Progenitor cell of endocrine pancreas (in vitro differentiated cells): ENCODE data around the gene CCDC141. TPM values are rescaled to one million over a fixed set of nuclear protein-coding genes. Genes with fewer than 3 reads are reported as not detected.

Experiments
- DNase-seq: peaks from one replicate; pipeline ENCODE4 v3.0.0; 2021; ENCODE audit warnings: low spot score; ENCODE audit not compliant: unreplicated experiment
- H3K27ac Mint-ChIP-seq: 2 replicates; pipeline ENCODE4 v1.8.0; 2021; ENCODE audit warnings: mild to moderate bottlenecking, moderate library complexity, mixed read lengths
- H3K27me3 Mint-ChIP-seq: 2 replicates; pipeline ENCODE4 v1.8.0; 2021; ENCODE audit warnings: mixed read lengths
- H3K36me3 Mint-ChIP-seq: 2 replicates; pipeline ENCODE4 v1.8.0; 2022; ENCODE audit warnings: mixed read lengths; ENCODE audit not compliant: insufficient read depth
- H3K4me1 Mint-ChIP-seq: 2 replicates; pipeline ENCODE4 v1.8.0; 2021; ENCODE audit warnings: low read depth, mixed read lengths
- H3K4me3 Mint-ChIP-seq: 2 replicates; pipeline ENCODE4 v1.8.0; 2021; ENCODE audit warnings: low read depth, mild to moderate bottlenecking, moderate library complexity, mixed read lengths
- H3K9me3 Mint-ChIP-seq: 2 replicates; pipeline ENCODE4 v1.8.0; 2021; ENCODE audit warnings: low read depth, mixed read lengths
- CTCF ChIP-seq: fragments of 200-600 bp; sonication (generic); IDR thresholded peaks from one replicate; pipeline ENCODE4 v1.5.0; 2021; ENCODE audit warnings: antibody characterized with exemption, mild to moderate bottlenecking; ENCODE audit not compliant: unreplicated experiment
- total RNA-seq: library from RNA; stranded (reverse); gene quantifications from 2 replicates; pipeline ENCODE4 v1.2.1, GENCODE V29; 2021

Gene CCDC141
- total RNA-seq, 1 donor from 2014 or later = 14.8 TPM

- Mint-ChIP-seq H3K4me1 (no peaks in the 10 kb centered on the region), H3K27me3 (no peaks in the 10 kb centered on the region), H3K9me3 (no peaks in the 10 kb centered on the region), H3K27ac (no peak overlapping the region), H3K36me3 (peaks cover 1% of the 10 kb centered on the region), H3K4me3 (no peak overlapping the region)
- no peak for DNase-seq
- TF ChIP-seq CTCF = no peak
Observed at GRCh38 chr2:178946494-178946893, 103.4 kb downstream of the CCDC141 start.

- TF ChIP-seq CTCF = no peak
- DNase-seq = no peak
- H3K4me3 Mint-ChIP-seq = no peak overlapping the region
- H3K4me1 Mint-ChIP-seq = no peaks in the 10 kb centered on the region
- H3K36me3 Mint-ChIP-seq = peaks cover 4% of the 10 kb centered on the region
- no peaks in the 10 kb centered on the region for H3K27me3 Mint-ChIP-seq
- H3K9me3 Mint-ChIP-seq = peaks cover 5% of the 10 kb centered on the region
- H3K27ac Mint-ChIP-seq = no peak overlapping the region
Observed at GRCh38 chr2:178943745-178944144, 106.2 kb downstream of the CCDC141 start.

- H3K9me3 Mint-ChIP-seq = peaks cover 37% of the 10 kb centered on the region
- no peaks in the 10 kb centered on the region for H3K4me1 Mint-ChIP-seq
- peaks cover 29% of the 10 kb centered on the region for H3K36me3 Mint-ChIP-seq
- no peak overlapping the region for H3K4me3 Mint-ChIP-seq
- DNase-seq = no peak
- no peak for TF ChIP-seq CTCF
- H3K27ac Mint-ChIP-seq = no peak overlapping the region
- H3K27me3 Mint-ChIP-seq = no peaks in the 10 kb centered on the region
Observed at GRCh38 chr2:178934571-178934970, 115.4 kb downstream of the CCDC141 start.

- H3K36me3 Mint-ChIP-seq = peaks cover 29% of the 10 kb centered on the region
- no peaks in the 10 kb centered on the region for H3K27me3 Mint-ChIP-seq
- H3K4me3 Mint-ChIP-seq = no peak overlapping the region
- DNase-seq = no peak
- H3K4me1 Mint-ChIP-seq = no peaks in the 10 kb centered on the region
- TF ChIP-seq CTCF = no peak
- H3K27ac Mint-ChIP-seq = no peak overlapping the region
- H3K9me3 Mint-ChIP-seq = peaks cover 35% of the 10 kb centered on the region
Observed at GRCh38 chr2:178933493-178933892, 116.4 kb downstream of the CCDC141 start.

GRCh38 chr2:178928077-178928476, 121.9 kb downstream of the CCDC141 start:
- peaks cover 8% of the 10 kb centered on the region for H3K36me3 Mint-ChIP-seq
- H3K9me3 Mint-ChIP-seq = peaks cover 3% of the 10 kb centered on the region
- no peak overlapping the region for H3K4me3 Mint-ChIP-seq
- no peaks in the 10 kb centered on the region for H3K27me3 Mint-ChIP-seq
- TF ChIP-seq CTCF = no peak
- H3K27ac Mint-ChIP-seq = no peak overlapping the region
- no peaks in the 10 kb centered on the region for H3K4me1 Mint-ChIP-seq
- DNase-seq = no peak

GRCh38 chr2:178927173-178927572, 122.8 kb downstream of the CCDC141 start:
- Mint-ChIP-seq H3K4me3 (no peak overlapping the region), H3K27me3 (no peaks in the 10 kb centered on the region), H3K4me1 (no peaks in the 10 kb centered on the region), H3K36me3 (peaks cover 8% of the 10 kb centered on the region), H3K27ac (no peak overlapping the region), H3K9me3 (peaks cover 3% of the 10 kb centered on the region)
- TF ChIP-seq CTCF = no peak
- DNase-seq = no peak
